Lung (tissue), 12 donors: ENCODE data around the gene MRM3. TPM values are rescaled to one million over a fixed set of nuclear protein-coding genes. Genes with fewer than 3 reads are reported as not detected.
"Not testable (repeated sequence)": the region's sequence is repeated elsewhere in the genome, so short reads cannot be mapped to it uniquely, and the experiment has no call there.

ENCODE experiments used
- ATAC-seq: fragments of 200-7000 bp; cut with Tn5 transposase; one replicate; pipeline ENCODE4 v1.9.1; 2020; ENCODE audit warnings: moderate number of reproducible peaks; ENCODE audit not compliant: insufficient read depth, low FRiP score
- DNase-seq, 3 donors: peaks; one replicate each; pipeline ENCODE4 v3.0.0-alpha.2; 2013 to 2017
- H3K27ac ChIP-seq, 2 donors: one replicate each; pipeline ENCODE4 v1.5.1; 2013; ENCODE audit warnings: mild to moderate bottlenecking in 2 of 2, moderate library complexity in 2 of 2, control low read depth in 1 of 2, inconsistent platforms in 1 of 2, low read depth in 1 of 2, low read length in 1 of 2
- H3K27me3 ChIP-seq, 3 donors: one replicate each; pipeline ENCODE4 v1.5.1; 2013; ENCODE audit warnings: low read length in 2 of 3; ENCODE audit not compliant: control insufficient read depth in 3 of 3, insufficient read depth in 3 of 3
- H3K36me3 ChIP-seq, 4 donors: one replicate each; pipeline ENCODE4 v1.5.1; 2013; ENCODE audit warnings: low read length in 4 of 4, mild to moderate bottlenecking in 1 of 4, moderate library complexity in 1 of 4; ENCODE audit not compliant: control insufficient read depth in 4 of 4, insufficient read depth in 4 of 4
- H3K4me1 ChIP-seq, 5 donors: one replicate each; pipeline ENCODE4 v1.5.1; 2013; ENCODE audit warnings: low read length in 5 of 5, mild to moderate bottlenecking in 2 of 5, moderate library complexity in 1 of 5; ENCODE audit not compliant: control insufficient read depth in 5 of 5, insufficient read depth in 5 of 5
- H3K4me3 ChIP-seq: one replicate; pipeline ENCODE4 v1.5.1; 2013; ENCODE audit warnings: mild to moderate bottlenecking, control low read depth, moderate library complexity
- H3K9ac ChIP-seq, 2 donors: one replicate each; pipeline ENCODE4 v1.5.1; 2013; ENCODE audit warnings: low read length in 2 of 2, control low read depth in 1 of 2; ENCODE audit not compliant: insufficient read depth in 1 of 2
- H3K9me3 ChIP-seq, 4 donors: one replicate each; pipeline ENCODE4 v1.5.1; 2013; ENCODE audit warnings: low read length in 3 of 4, mild to moderate bottlenecking in 1 of 4, moderate library complexity in 1 of 4; ENCODE audit not compliant: control insufficient read depth in 4 of 4, insufficient read depth in 3 of 4
- CTCF ChIP-seq: IDR thresholded peaks from 2 replicates; pipeline ENCODE4 v1.5.1; 2012; ENCODE audit warnings: mild to moderate bottlenecking; ENCODE audit errors: control extremely low read depth, extremely low read depth
- WGBS, 2 donors: extraction: QIAGEN DNeasy Blood & Tissue Kit; methylation state at CpG; one replicate each; pipeline ENCODE4 v1.1.7; 2013; 5-methylcytosine and 5-hydroxymethylcytosine counted together
- polyA plus RNA-seq, 2 donors: library from polyadenylated mRNA; stranded (reverse); fragments of 200-250 nt; gene quantifications; one replicate each; pipeline ENCODE4 v1.2.1, GENCODE V29; 2013
- total RNA-seq, 2 donors: library from RNA; depleted of rRNA in 1 of 2; stranded (reverse); fragments of >200 nt in 1 of 2; gene quantifications; one replicate each; pipeline ENCODE4 v1.2.1, GENCODE V29; 2014 to 2021
- donor health status: control.
- donor health status: control.
- donor health status: Bipolar disorder and iron deficiency.
- donor health status: healthy.
- donor health status: DM: yes; HTN: yes; CAD: no.

The MRM3 gene
- total and polyA plus RNA-seq, 4 donors = 10.4 to 16.3 (median 13.1) TPM

GRCh38 chr17:784143-784542, 2.0 kb downstream of the MRM3 start:
- no peak overlapping the region for H3K9ac ChIP-seq
- no peak for ATAC-seq

GRCh38 chr17:785901-786300, 3.7 kb downstream of the MRM3 start:
- DNase-seq, H3K9me3 ChIP-seq, H3K27ac ChIP-seq, ATAC-seq, H3K27me3 ChIP-seq, H3K4me3 ChIP-seq, H3K9ac ChIP-seq: not testable (repeated sequence)
- 87 to 96% methylated on average over 7 of the region's 7 CpGs for WGBS, 2 donors
- Histone ChIP-seq H3K36me3 (peaks cover 9 to 23% (median 16%) of the 10 kb centered on the region in 4 donors), H3K4me1 (peaks cover 0 to 16% (median 12%) of the 10 kb centered on the region in 5 donors)

More at GRCh38 chr17:784143-784542, 2.0 kb downstream of the MRM3 start:
- no peaks in the 10 kb centered on the region for H3K27me3 ChIP-seq
- WGBS, 2 donors = 80 to 85% methylated on average over 3 of the region's 3 CpGs
- H3K9me3 ChIP-seq = no peaks in the 10 kb centered on the region
- peaks cover 6 to 26% (median 13%) of the 10 kb centered on the region in 4 donors for H3K36me3 ChIP-seq
- no peak for TF ChIP-seq CTCF
- H3K4me1 ChIP-seq = peaks cover 0 to 16% (median 12%) of the 10 kb centered on the region in 5 donors
- no peak overlapping the region for H3K4me3 ChIP-seq
- no peak overlapping the region for H3K27ac ChIP-seq
- DNase-seq = no peak

- peaks cover 0 to 10% (median 6%) of the 10 kb centered on the region in 5 donors for H3K4me1 ChIP-seq
- no peak for TF ChIP-seq CTCF
- H3K9me3 ChIP-seq = no peaks in the 10 kb centered on the region
- ATAC-seq (no peak), DNase-seq (no peak)
- 92 to 94% methylated on average over 12 of the region's 12 CpGs for WGBS, 2 donors
- H3K27ac ChIP-seq = no peak overlapping the region
- H3K36me3 ChIP-seq = peaks cover 9 to 29% (median 22%) of the 10 kb centered on the region in 4 donors
- no peaks in the 10 kb centered on the region for H3K27me3 ChIP-seq
- no peak overlapping the region for H3K4me3 ChIP-seq
- H3K9ac ChIP-seq = no peak overlapping the region
Measured at GRCh38 chr17:787641-788221, 5.6 kb downstream of the MRM3 start.

GRCh38 chr17:788551-788950, 6.4 kb downstream of the MRM3 start:
- WGBS, 2 donors = 90 to 91% methylated on average over 4 of the region's 4 CpGs

More at GRCh38 chr17:788551-788950, 6.4 kb downstream of the MRM3 start:
- ATAC-seq (no peak), DNase-seq (no peak)
- H3K27me3 ChIP-seq = no peaks in the 10 kb centered on the region
- no peak overlapping the region for H3K9ac ChIP-seq
- no peaks in the 10 kb centered on the region for H3K9me3 ChIP-seq
- no peak overlapping the region for H3K4me3 ChIP-seq
- H3K4me1 ChIP-seq = peaks cover 0 to 2% (median 0%) of the 10 kb centered on the region in 5 donors
- no peak overlapping the region for H3K27ac ChIP-seq
- H3K36me3 ChIP-seq = peaks cover 9 to 29% (median 22%) of the 10 kb centered on the region in 4 donors
- no peak for TF ChIP-seq CTCF
